ENCODE measurements around the gene LTN1.
"Not testable (repeated sequence)": the region's sequence is repeated elsewhere in the genome, so short reads cannot be mapped to it uniquely, and the experiment has no call there.

The LTN1 gene

DNA sequence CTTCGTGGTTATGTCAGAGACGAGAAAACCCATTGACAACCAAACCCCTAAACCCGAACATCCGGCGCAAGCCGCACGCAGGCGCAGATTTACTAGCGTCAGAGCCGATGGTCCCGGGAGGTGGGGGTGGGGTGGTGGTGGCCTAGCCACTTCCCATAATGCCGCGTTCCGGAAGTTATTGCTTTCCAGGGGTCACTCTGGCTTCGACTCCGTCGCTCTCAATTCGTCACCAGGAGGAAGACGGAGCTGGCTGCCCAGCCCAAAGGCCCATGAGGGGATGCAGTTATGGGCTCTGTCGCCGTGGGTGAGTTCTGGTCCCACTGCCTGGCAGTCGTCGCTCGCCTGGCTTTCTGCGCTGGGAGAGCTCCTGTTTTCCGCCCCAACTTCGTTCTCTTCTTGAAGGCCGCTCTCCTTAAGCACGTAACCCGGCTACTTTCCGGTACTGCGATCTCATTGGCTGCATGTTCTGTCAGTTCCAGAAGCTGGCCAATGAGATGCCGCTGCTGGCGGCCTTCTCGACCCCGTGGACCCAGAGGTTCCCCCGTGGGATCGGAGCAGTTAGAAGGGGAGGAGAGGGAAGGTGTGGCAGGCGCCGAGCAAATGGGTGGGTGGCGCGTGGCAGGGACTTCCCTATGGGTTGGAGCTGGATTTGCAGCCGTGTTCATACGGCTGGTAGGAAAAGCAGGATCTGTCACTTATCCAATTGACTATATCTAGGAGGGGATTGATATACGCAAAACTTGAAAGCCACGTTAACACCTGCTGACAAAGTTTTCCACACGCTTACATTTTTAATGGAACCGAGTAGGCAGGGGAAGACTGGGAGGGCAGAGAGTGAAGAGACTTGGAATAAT lies 32.0 kb upstream of the LTN1 start, which contains the start of gene USP16:
USP16 (plus strand) TSS at position 195 of the 854 bp plus-strand sequence. CDS start 3,246 bp downstream, outside the sequence.
- peak; percentile 100 for DNase-seq (ENCODE audit: low read depth)
- TF ChIP-seq, protein P1, sequence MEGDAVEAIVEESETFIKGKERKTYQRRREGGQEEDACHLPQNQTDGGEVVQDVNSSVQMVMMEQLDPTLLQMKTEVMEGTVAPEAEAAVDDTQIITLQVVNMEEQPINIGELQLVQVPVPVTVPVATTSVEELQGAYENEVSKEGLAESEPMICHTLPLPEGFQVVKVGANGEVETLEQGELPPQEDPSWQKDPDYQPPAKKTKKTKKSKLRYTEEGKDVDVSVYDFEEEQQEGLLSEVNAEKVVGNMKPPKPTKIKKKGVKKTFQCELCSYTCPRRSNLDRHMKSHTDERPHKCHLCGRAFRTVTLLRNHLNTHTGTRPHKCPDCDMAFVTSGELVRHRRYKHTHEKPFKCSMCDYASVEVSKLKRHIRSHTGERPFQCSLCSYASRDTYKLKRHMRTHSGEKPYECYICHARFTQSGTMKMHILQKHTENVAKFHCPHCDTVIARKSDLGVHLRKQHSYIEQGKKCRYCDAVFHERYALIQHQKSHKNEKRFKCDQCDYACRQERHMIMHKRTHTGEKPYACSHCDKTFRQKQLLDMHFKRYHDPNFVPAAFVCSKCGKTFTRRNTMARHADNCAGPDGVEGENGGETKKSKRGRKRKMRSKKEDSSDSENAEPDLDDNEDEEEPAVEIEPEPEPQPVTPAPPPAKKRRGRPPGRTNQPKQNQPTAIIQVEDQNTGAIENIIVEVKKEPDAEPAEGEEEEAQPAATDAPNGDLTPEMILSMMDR (conservative IDR thresholded peaks at IDR 0.05; ENCODE audit: low read length) = peak; percentile 24
- H3K4me3 ChIP-seq (ENCODE audit: low read length) = peak within 1 kb of the TSS; percentile 98

DNA sequence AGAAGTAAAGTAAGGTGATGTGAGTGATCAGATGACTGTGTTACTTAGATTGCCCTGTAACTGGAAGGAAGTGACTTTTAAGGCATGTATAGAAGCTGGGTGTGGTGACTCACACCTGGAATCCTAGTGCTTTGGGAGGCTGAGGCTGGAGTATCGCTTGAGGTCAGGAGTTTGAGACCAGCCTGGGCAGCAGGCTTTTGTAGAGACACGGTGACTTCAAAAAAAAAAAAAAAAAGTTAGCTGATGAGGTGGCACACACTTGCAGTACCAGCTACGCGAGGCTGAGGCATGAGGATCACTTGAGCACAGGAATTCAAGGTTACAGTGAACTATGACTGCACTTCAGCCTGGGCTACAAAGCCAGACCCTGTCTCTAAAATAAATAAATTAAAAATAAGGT lies 29.5 kb upstream of the LTN1 start:
- H3K4me3 ChIP-seq (ENCODE audit: low read length) = no peak overlapping the region
- DNase-seq (ENCODE audit: low read depth) = no peak
- TF ChIP-seq, protein P1 (conservative IDR thresholded peaks at IDR 0.05; ENCODE audit: low read length) = no peak

DNA sequence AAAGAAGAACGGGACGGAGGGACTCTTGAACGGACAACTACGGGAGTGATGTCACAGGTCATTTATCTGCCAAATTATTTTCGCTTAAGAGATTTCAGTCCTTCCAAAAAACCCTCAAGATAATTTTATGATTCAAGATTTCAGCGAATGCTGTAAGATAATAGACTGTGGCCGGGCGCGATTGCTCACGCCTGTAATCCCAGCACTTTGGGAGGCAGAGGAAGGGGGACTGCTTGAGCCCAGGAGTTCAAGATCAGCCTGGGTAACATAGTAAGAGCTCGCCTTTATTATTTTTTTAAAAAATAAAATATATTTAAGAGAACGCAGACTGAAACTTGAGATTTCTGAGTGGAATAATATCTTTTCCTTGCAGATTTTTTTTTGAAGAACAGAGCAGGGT lies 25.9 kb upstream of the LTN1 start:
- DNase-seq (ENCODE audit: low read depth) = peak; percentile 22
- TF ChIP-seq, protein P1 (conservative IDR thresholded peaks at IDR 0.05; ENCODE audit: low read length) = no peak
- H3K4me3 ChIP-seq (ENCODE audit: low read length) = peak overlapping the region; percentile 92

DNA sequence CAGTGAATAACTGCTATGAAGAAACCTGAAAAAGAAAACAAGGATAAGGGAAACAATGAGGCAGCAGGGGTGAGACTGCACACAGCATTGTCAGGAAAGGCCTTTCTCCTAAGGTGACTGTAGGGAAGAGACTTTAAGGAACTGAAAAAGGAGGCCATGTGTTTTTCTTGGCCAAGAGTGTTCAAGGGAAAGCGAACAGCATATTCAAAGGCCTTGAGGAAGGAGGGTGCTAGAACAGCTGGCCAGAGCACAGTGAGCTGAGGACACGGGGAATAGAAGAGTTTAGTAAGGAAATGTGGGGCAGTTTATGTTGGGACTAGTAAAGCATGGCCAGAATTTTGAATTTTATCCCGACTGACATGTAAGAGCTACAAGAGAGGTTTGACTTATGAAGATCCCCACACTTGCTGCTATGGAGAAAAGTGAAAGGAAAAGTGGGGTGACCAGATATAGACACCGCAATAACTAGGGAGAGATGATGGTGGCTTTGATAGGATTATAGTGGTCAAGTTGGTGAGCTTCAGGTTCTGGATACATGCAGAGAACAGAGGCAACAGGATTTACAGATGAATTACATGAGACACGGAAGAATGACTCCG lies 25.1 kb upstream of the LTN1 start:
- DNase-seq (ENCODE audit: low read depth) = no peak
- peak overlapping the region; percentile 92 for H3K4me3 ChIP-seq (ENCODE audit: low read length)
- TF ChIP-seq, protein P1 (conservative IDR thresholded peaks at IDR 0.05; ENCODE audit: low read length) = no peak

DNA sequence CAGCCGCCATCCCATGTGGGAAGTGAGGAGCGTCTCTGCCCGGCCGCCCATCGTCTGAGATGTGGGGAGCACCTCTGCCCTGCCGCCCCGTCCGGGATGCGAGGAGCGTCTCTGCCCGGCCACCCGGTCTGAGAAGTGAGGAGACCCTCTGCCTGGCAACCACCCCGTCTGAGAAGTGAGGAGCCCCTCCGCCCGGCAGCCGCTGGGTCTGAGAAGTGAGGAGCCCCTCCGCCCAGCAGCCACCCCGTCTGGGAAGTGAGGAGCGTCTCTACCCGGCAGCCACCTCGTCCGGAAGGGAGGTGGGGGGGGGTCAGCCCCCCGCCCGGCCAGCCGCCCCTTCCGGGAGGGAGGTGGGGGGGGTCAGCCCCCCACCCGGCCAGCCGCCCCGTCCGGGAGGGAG lies 18.6 kb upstream of the LTN1 start:
- not testable (repeated sequence) for DNase-seq (ENCODE audit: low read depth)

DNA sequence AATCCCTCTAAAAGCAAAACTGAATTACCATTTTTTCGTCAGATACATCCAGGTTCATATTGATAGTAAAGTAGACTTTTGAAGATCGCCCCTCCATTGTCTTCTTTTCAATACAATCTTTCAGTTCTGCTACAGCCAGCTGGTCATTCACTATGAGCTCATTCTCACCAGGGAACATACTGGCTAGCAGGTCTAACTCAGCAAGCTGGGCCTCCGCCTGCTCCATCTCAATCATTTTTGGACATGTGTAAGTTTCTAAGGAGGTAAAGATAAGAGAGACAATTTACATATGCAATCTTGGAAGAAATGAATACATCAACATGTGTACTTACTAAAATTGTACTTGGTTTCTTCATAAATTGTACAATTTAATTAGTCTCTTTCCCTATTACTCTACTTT lies 15.7 kb upstream of the LTN1 start:
- DNase-seq (ENCODE audit: low read depth) = no peak
- no peak overlapping the region for H3K4me3 ChIP-seq (ENCODE audit: low read length)
- TF ChIP-seq, protein P1 (conservative IDR thresholded peaks at IDR 0.05; ENCODE audit: low read length) = no peak

More for the DNA sequence above, 18.6 kb upstream of the LTN1 start:
- H3K4me3 ChIP-seq (ENCODE audit: low read length) = not testable (repeated sequence)

DNA sequence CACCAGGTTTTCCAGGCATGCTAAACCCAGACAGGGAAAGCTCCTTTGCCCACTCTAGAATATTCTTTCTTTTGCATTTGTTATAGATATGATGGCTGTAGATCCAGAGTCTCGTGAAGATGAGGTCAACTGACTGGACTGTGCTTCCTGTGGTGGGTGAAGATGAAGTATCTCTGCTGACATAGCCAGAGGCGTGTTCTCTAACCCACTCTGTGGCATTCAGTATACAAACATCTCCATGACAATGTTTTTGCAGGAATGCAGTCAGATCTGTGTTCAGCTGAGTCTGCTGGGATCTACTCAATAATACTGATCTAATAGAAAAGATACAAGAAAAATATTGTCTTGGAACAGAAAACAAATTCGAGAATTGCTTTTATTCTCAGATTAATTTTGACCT lies 15.1 kb upstream of the LTN1 start:
- DNase-seq (ENCODE audit: low read depth) = no peak
- TF ChIP-seq, protein P1 (conservative IDR thresholded peaks at IDR 0.05; ENCODE audit: low read length) = no peak
- no peak overlapping the region for H3K4me3 ChIP-seq (ENCODE audit: low read length)
